WTC11 (cell line): Measurements from ENCODE around the gene CXCL16. TPM values are rescaled to one million over a fixed set of nuclear protein-coding genes. Genes with fewer than 3 reads are reported as not detected.

Experiments used
- ATAC-seq: fragments of 200-7000 bp; cut with Tn5 transposase; 2 replicates; pipeline ENCODE4 v1.10.0; 2021; ENCODE audit warnings: mild to moderate bottlenecking, moderate library complexity
- CTCF ChIA-PET: fragments of 300-600 bp; sonication (Branson Sonifier 250); formaldehyde crosslinking; loops from one replicate; lab custom pipeline; 2021; ENCODE audit warnings: antibody characterized with exemption; lab: Charles Lee
- POLR2A ChIA-PET: fragments of 350-600 bp; sonication (Branson Sonifier 250); formaldehyde crosslinking; loops from one replicate; lab custom pipeline; 2021; ENCODE audit warnings: antibody characterized with exemption; lab: Charles Lee
- DNase-seq: peaks from one replicate; pipeline ENCODE4 v3.0.0; 2021; ENCODE audit warnings: low spot score
- H3K27ac Mint-ChIP-seq: 2 replicates; pipeline ENCODE4 v1.8.0; 2021; ENCODE audit warnings: mixed read lengths
- H3K27me3 Mint-ChIP-seq: 2 replicates; pipeline ENCODE4 v1.8.0; 2021; ENCODE audit warnings: low read depth, mild to moderate bottlenecking, moderate library complexity, mixed read lengths
- H3K36me3 Mint-ChIP-seq: 2 replicates; pipeline ENCODE4 v1.8.0; 2021; ENCODE audit warnings: mixed read lengths
- H3K4me1 Mint-ChIP-seq: 2 replicates; pipeline ENCODE4 v1.8.0; 2022; ENCODE audit warnings: mixed read lengths
- H3K4me3 Mint-ChIP-seq: 2 replicates; pipeline ENCODE4 v1.8.0; 2021; ENCODE audit warnings: mild to moderate bottlenecking, moderate library complexity, mixed read lengths
- H3K9me3 Mint-ChIP-seq: 2 replicates; pipeline ENCODE4 v1.8.0; 2021; ENCODE audit warnings: mixed read lengths
- E2F5 ChIP-seq: sonication (generic); formaldehyde crosslinking; IDR thresholded peaks from 2 replicates; pipeline ENCODE4 v1.8.1; 2022; ENCODE audit warnings: mild to moderate bottlenecking, moderate library complexity, missing genetic modification reagents
- FOXK1 ChIP-seq: sonication (generic); formaldehyde crosslinking; IDR thresholded peaks from 2 replicates; pipeline ENCODE4 v1.8.0; 2022; ENCODE audit warnings: mild to moderate bottlenecking, moderate library complexity, missing genetic modification reagents
- HMGA2 ChIP-seq: fragments of 250-450 bp; sonication (Bioruptor Pico); IDR thresholded peaks from 2 replicates; pipeline ENCODE4 v1.4.0; 2021; ENCODE audit warnings: mild to moderate bottlenecking, moderate library complexity
- IRF1 ChIP-seq: sonication (generic); formaldehyde crosslinking; IDR thresholded peaks from 2 replicates; pipeline ENCODE4 v1.8.0; 2023; ENCODE audit warnings: missing genetic modification reagents
- KAT7 ChIP-seq: sonication (generic); formaldehyde crosslinking; IDR thresholded peaks from 2 replicates; pipeline ENCODE4 v1.8.1; 2023; ENCODE audit warnings: missing genetic modification reagents, mild to moderate bottlenecking, borderline replicate concordance
- MAX ChIP-seq: sonication (generic); formaldehyde crosslinking; IDR thresholded peaks from 2 replicates; pipeline ENCODE4 v1.8.0; 2022; ENCODE audit warnings: mild to moderate bottlenecking, missing genetic modification reagents
- MLX ChIP-seq: sonication (generic); formaldehyde crosslinking; IDR thresholded peaks from 2 replicates; pipeline ENCODE4 v1.8.1; 2023; ENCODE audit warnings: mild to moderate bottlenecking, missing genetic modification reagents, moderate library complexity
- PRDM15 ChIP-seq: sonication (generic); formaldehyde crosslinking; IDR thresholded peaks from 2 replicates; pipeline ENCODE4 v1.8.0; 2022; ENCODE audit warnings: missing genetic modification reagents
- RORB ChIP-seq: fragments of 250-450 bp; sonication (Bioruptor Pico); IDR thresholded peaks from 2 replicates; pipeline ENCODE4 v1.9.0; 2021; ENCODE audit warnings: mild to moderate bottlenecking
- SMAD3 ChIP-seq: sonication (generic); formaldehyde crosslinking; IDR thresholded peaks from 2 replicates; pipeline ENCODE4 v1.8.0; 2022; ENCODE audit warnings: missing genetic modification reagents, mild to moderate bottlenecking, borderline replicate concordance
- TEAD4 ChIP-seq: sonication (generic); formaldehyde crosslinking; IDR thresholded peaks from 2 replicates; pipeline ENCODE4 v1.8.0; 2022; ENCODE audit warnings: mild to moderate bottlenecking, missing genetic modification reagents
- ZBTB43 ChIP-seq: sonication (generic); formaldehyde crosslinking; IDR thresholded peaks from 2 replicates; pipeline ENCODE4 v1.8.1; 2023; ENCODE audit warnings: mild to moderate bottlenecking, missing genetic modification reagents
- ZMAT4 ChIP-seq: fragments of 250-450 bp; sonication (Bioruptor Pico); IDR thresholded peaks from 2 replicates; pipeline ENCODE4 v1.9.0; 2021; ENCODE audit warnings: mild to moderate bottlenecking
- ZNF219 ChIP-seq: sonication (generic); formaldehyde crosslinking; IDR thresholded peaks from 2 replicates; pipeline ENCODE4 v1.8.0; 2023; ENCODE audit warnings: missing genetic modification reagents, mild to moderate bottlenecking, borderline replicate concordance
- ZNF281 ChIP-seq: sonication (generic); formaldehyde crosslinking; IDR thresholded peaks from 2 replicates; pipeline ENCODE4 v1.8.0; 2023; ENCODE audit warnings: mild to moderate bottlenecking, missing genetic modification reagents
- ZNF317 ChIP-seq: sonication (generic); formaldehyde crosslinking; IDR thresholded peaks from 2 replicates; pipeline ENCODE4 v1.8.1; 2023; ENCODE audit warnings: low read depth, mild to moderate bottlenecking, moderate library complexity, missing genetic modification reagents, borderline replicate concordance
- ZNF532 ChIP-seq: fragments of 250-450 bp; sonication (Bioruptor Pico); IDR thresholded peaks from 2 replicates; pipeline ENCODE4 v1.9.0; 2021; ENCODE audit warnings: mild to moderate bottlenecking, borderline replicate concordance
- ZSCAN18 ChIP-seq: fragments of 250-450 bp; sonication (Bioruptor Pico); IDR thresholded peaks from 2 replicates; pipeline ENCODE4 v2.1.2; 2022; ENCODE audit warnings: mild to moderate bottlenecking, moderate library complexity
- total RNA-seq: library from RNA; stranded (reverse); gene quantifications from 3 replicates; pipeline ENCODE4 v1.2.3, GENCODE V29; 2021

CXCL16 gene
- total RNA-seq, 1 experiment from 2014 or later: 3.8 TPM

GRCh38 chr17:4722678-4723240 is 17.0 kb downstream of the CXCL16 start:
- Mint-ChIP-seq H3K9me3 (no peaks in the 10 kb centered on the region), H3K4me3 (no peak overlapping the region), H3K27me3 (peaks cover 5% of the 10 kb centered on the region; the same call in 1 of the 2 replicates), H3K27ac (no peak overlapping the region), H3K36me3 (peaks cover 19% of the 10 kb centered on the region), H3K4me1 (no peaks in the 10 kb centered on the region)
- DNase-seq (no peak), ATAC-seq (no peak)
- TF ChIP-seq FOXK1 (CRISPR knock-in tag) (no peak), IRF1 (CRISPR knock-in tag) (no peak), ZNF281 (CRISPR knock-in tag) (no peak), PRDM15 (CRISPR knock-in tag) (no peak), ZNF219 (CRISPR knock-in tag) (no peak), ZNF532 (CRISPR knock-in tag) (no peak), ZMAT4 (CRISPR knock-in tag) (no peak), SMAD3 (no peak), RORB (CRISPR knock-in tag) (no peak), TEAD4 (CRISPR knock-in tag) (no peak), ZBTB43 (CRISPR knock-in tag) (no peak), KAT7 (CRISPR knock-in tag) (no peak), ZSCAN18 (CRISPR knock-in tag) (no peak), ZNF317 (CRISPR knock-in tag) (no peak), MAX (CRISPR knock-in tag) (no peak), HMGA2 (CRISPR knock-in tag) (no peak), E2F5 (CRISPR knock-in tag) (no peak), MLX (CRISPR knock-in tag) (no peak)
- ChIA-PET CTCF (no interaction called here), POLR2A (no interaction called here)
